ENCODE measurements around the gene ACSF2.
"Not testable (repeated sequence)": the region's sequence is repeated elsewhere in the genome, so short reads cannot be mapped to it uniquely, and the experiment has no call there.

Gene ACSF2

GRCh38 chr17:50393700-50394099 lies 32.3 kb upstream of the ACSF2 start:
- no peak overlapping the region for H3K4me3 ChIP-seq (ENCODE audit: low read length)
- no peak overlapping the region for H3K9ac ChIP-seq (ENCODE audit: low read length)
- H3K27me3 ChIP-seq (replicated peaks; ENCODE audit: control insufficient read depth, insufficient read depth, low read length) = no peaks in the 10 kb centered on the region
- peaks cover 24% of the 10 kb centered on the region for H3K4me1 ChIP-seq (ENCODE audit: control insufficient read depth, insufficient read depth, low read length)
- peaks cover 65% of the 10 kb centered on the region for H3K36me3 ChIP-seq (ENCODE audit: control insufficient read depth, insufficient read depth, low read length, severe bottlenecking)
- no peaks in the 10 kb centered on the region for H3K9me3 ChIP-seq (ENCODE audit: control insufficient read depth, low read length)
- DNase-seq (ENCODE audit: low read depth) = no peak

GRCh38 chr17:50394711-50395110 lies 31.3 kb upstream of the ACSF2 start:
- H3K9me3 ChIP-seq (ENCODE audit: control insufficient read depth, low read length) = no peaks in the 10 kb centered on the region
- H3K27me3 ChIP-seq (replicated peaks; ENCODE audit: control insufficient read depth, insufficient read depth, low read length) = no peaks in the 10 kb centered on the region
- H3K9ac ChIP-seq (ENCODE audit: low read length) = peak overlapping the region; percentile 97
- H3K4me1 ChIP-seq (ENCODE audit: control insufficient read depth, insufficient read depth, low read length) = peaks cover 24% of the 10 kb centered on the region
- H3K4me3 ChIP-seq (ENCODE audit: low read length) = peak overlapping the region; percentile 92
- H3K36me3 ChIP-seq (ENCODE audit: control insufficient read depth, insufficient read depth, low read length, severe bottlenecking) = peaks cover 55% of the 10 kb centered on the region
- DNase-seq (ENCODE audit: low read depth) = no peak

GRCh38 chr17:50396261-50397110 lies 29.5 kb upstream of the ACSF2 start:
- H3K9me3 ChIP-seq (ENCODE audit: control insufficient read depth, low read length) = no peaks in the 10 kb centered on the region
- H3K4me1 ChIP-seq (ENCODE audit: control insufficient read depth, insufficient read depth, low read length) = peaks cover 24% of the 10 kb centered on the region
- peak overlapping the region; percentile 92 for H3K4me3 ChIP-seq (ENCODE audit: low read length)
- DNase-seq (ENCODE audit: low read depth) = peak; percentile 80
- peak overlapping the region; percentile 97 for H3K9ac ChIP-seq (ENCODE audit: low read length)
- no peaks in the 10 kb centered on the region for H3K27me3 ChIP-seq (replicated peaks; ENCODE audit: control insufficient read depth, insufficient read depth, low read length)
- peaks cover 39% of the 10 kb centered on the region for H3K36me3 ChIP-seq (ENCODE audit: control insufficient read depth, insufficient read depth, low read length, severe bottlenecking)

GRCh38 chr17:50397111-50397918 lies 28.7 kb upstream of the ACSF2 start, which contains the start of gene LRRC59:
Gene LRRC59 (minus strand): TSS chr17:50397523. CDS start chr17:50397317, 206 bp downstream.
- DNase-seq (ENCODE audit: low read depth) = peak; percentile 92
- Histone ChIP-seq H3K4me1 (ENCODE audit: control insufficient read depth, insufficient read depth, low read length) (peaks cover 24% of the 10 kb centered on the region), H3K9ac (ENCODE audit: low read length) (peak within 1 kb of the TSS; percentile 97)

GRCh38 chr17:50397919-50398285 lies 28.1 kb upstream of the ACSF2 start:
- peak overlapping the region; percentile 92 for H3K4me3 ChIP-seq (ENCODE audit: low read length)
- no peaks in the 10 kb centered on the region for H3K9me3 ChIP-seq (ENCODE audit: control insufficient read depth, low read length)
- no peak for DNase-seq (ENCODE audit: low read depth)
- H3K27me3 ChIP-seq (replicated peaks; ENCODE audit: control insufficient read depth, insufficient read depth, low read length) = no peaks in the 10 kb centered on the region
- peaks cover 25% of the 10 kb centered on the region for H3K36me3 ChIP-seq (ENCODE audit: control insufficient read depth, insufficient read depth, low read length, severe bottlenecking)
- peaks cover 24% of the 10 kb centered on the region for H3K4me1 ChIP-seq (ENCODE audit: control insufficient read depth, insufficient read depth, low read length)
- peak overlapping the region; percentile 97 for H3K9ac ChIP-seq (ENCODE audit: low read length)

More at GRCh38 chr17:50397111-50397918, 28.7 kb upstream of the ACSF2 start, which contains the start of gene LRRC59:
- Histone ChIP-seq H3K9me3 (ENCODE audit: control insufficient read depth, low read length) (no peaks in the 10 kb centered on the region), H3K36me3 (ENCODE audit: control insufficient read depth, insufficient read depth, low read length, severe bottlenecking) (peaks cover 31% of the 10 kb centered on the region), H3K4me3 (ENCODE audit: low read length) (peak within 1 kb of the TSS; percentile 92), H3K27me3 (replicated peaks; ENCODE audit: control insufficient read depth, insufficient read depth, low read length) (no peaks in the 10 kb centered on the region)

GRCh38 chr17:50398672-50399071 lies 27.3 kb upstream of the ACSF2 start:
- H3K4me3 ChIP-seq (ENCODE audit: low read length); DNase-seq (ENCODE audit: low read depth); H3K9me3 ChIP-seq (ENCODE audit: control insufficient read depth, low read length); H3K9ac ChIP-seq (ENCODE audit: low read length); H3K27me3 ChIP-seq (replicated peaks; ENCODE audit: control insufficient read depth, insufficient read depth, low read length): not testable (repeated sequence)
- peaks cover 18% of the 10 kb centered on the region for H3K36me3 ChIP-seq (ENCODE audit: control insufficient read depth, insufficient read depth, low read length, severe bottlenecking)
- peaks cover 24% of the 10 kb centered on the region for H3K4me1 ChIP-seq (ENCODE audit: control insufficient read depth, insufficient read depth, low read length)

- not testable (repeated sequence) for DNase-seq (ENCODE audit: low read depth); H3K27me3 ChIP-seq (replicated peaks; ENCODE audit: control insufficient read depth, insufficient read depth, low read length); H3K9me3 ChIP-seq (ENCODE audit: control insufficient read depth, low read length); H3K36me3 ChIP-seq (ENCODE audit: control insufficient read depth, insufficient read depth, low read length, severe bottlenecking); H3K4me3 ChIP-seq (ENCODE audit: low read length); H3K9ac ChIP-seq (ENCODE audit: low read length)
- H3K4me1 ChIP-seq (ENCODE audit: control insufficient read depth, insufficient read depth, low read length) = peaks cover 22% of the 10 kb centered on the region
Observed at GRCh38 chr17:50399591-50399990, 26.4 kb upstream of the ACSF2 start.

- DNase-seq (ENCODE audit: low read depth); H3K36me3 ChIP-seq (ENCODE audit: control insufficient read depth, insufficient read depth, low read length, severe bottlenecking); H3K9ac ChIP-seq (ENCODE audit: low read length): not testable (repeated sequence)
Observed at GRCh38 chr17:50405351-50405750, 20.7 kb upstream of the ACSF2 start.

GRCh38 chr17:50406578-50406977 lies 19.4 kb upstream of the ACSF2 start:
- no peak for DNase-seq (ENCODE audit: low read depth)
- Histone ChIP-seq H3K4me3 (ENCODE audit: low read length) (no peak overlapping the region), H3K27me3 (replicated peaks; ENCODE audit: control insufficient read depth, insufficient read depth, low read length) (peaks cover 18% of the 10 kb centered on the region), H3K9ac (ENCODE audit: low read length) (no peak overlapping the region), H3K9me3 (ENCODE audit: control insufficient read depth, low read length) (no peaks in the 10 kb centered on the region), H3K4me1 (ENCODE audit: control insufficient read depth, insufficient read depth, low read length) (peaks cover 2% of the 10 kb centered on the region), H3K36me3 (ENCODE audit: control insufficient read depth, insufficient read depth, low read length, severe bottlenecking) (no peaks in the 10 kb centered on the region)

More at GRCh38 chr17:50405351-50405750, 20.7 kb upstream of the ACSF2 start:
- H3K9me3 ChIP-seq (ENCODE audit: control insufficient read depth, low read length); H3K4me1 ChIP-seq (ENCODE audit: control insufficient read depth, insufficient read depth, low read length); H3K4me3 ChIP-seq (ENCODE audit: low read length): not testable (repeated sequence)
- peaks cover 18% of the 10 kb centered on the region for H3K27me3 ChIP-seq (replicated peaks; ENCODE audit: control insufficient read depth, insufficient read depth, low read length)

GRCh38 chr17:50407921-50408320 lies 18.1 kb upstream of the ACSF2 start:
- DNase-seq (ENCODE audit: low read depth) = no peak
- Histone ChIP-seq H3K27me3 (replicated peaks; ENCODE audit: control insufficient read depth, insufficient read depth, low read length) (peaks cover 18% of the 10 kb centered on the region), H3K4me1 (ENCODE audit: control insufficient read depth, insufficient read depth, low read length) (peaks cover 2% of the 10 kb centered on the region), H3K4me3 (ENCODE audit: low read length) (no peak overlapping the region), H3K9ac (ENCODE audit: low read length) (no peak overlapping the region), H3K9me3 (ENCODE audit: control insufficient read depth, low read length) (no peaks in the 10 kb centered on the region), H3K36me3 (ENCODE audit: control insufficient read depth, insufficient read depth, low read length, severe bottlenecking) (no peaks in the 10 kb centered on the region)

GRCh38 chr17:50412188-50412732 lies 13.8 kb upstream of the ACSF2 start:
- Histone ChIP-seq H3K36me3 (ENCODE audit: control insufficient read depth, insufficient read depth, low read length, severe bottlenecking) (no peaks in the 10 kb centered on the region), H3K4me1 (ENCODE audit: control insufficient read depth, insufficient read depth, low read length) (no peaks in the 10 kb centered on the region), H3K9me3 (ENCODE audit: control insufficient read depth, low read length) (no peaks in the 10 kb centered on the region), H3K4me3 (ENCODE audit: low read length) (no peak overlapping the region), H3K9ac (ENCODE audit: low read length) (no peak overlapping the region), H3K27me3 (replicated peaks; ENCODE audit: control insufficient read depth, insufficient read depth, low read length) (no peaks in the 10 kb centered on the region)
- no peak for DNase-seq (ENCODE audit: low read depth)
